PC-9 (cell line): ENCODE data around the gene SFT2D2.

Experiments
- EZH2 ChIP-seq: fragments of 200-600 bp; sonication (generic); IDR thresholded peaks from 2 replicates; pipeline ENCODE4 v1.8.0; 2017; ENCODE audit warnings: antibody characterized with exemption, low read depth
- TF ChIP-seq, protein P1 (sequence below): fragments of 200-600 bp; sonication (generic); conservative IDR thresholded peaks from 2 replicates; pipeline ENCODE4 v1.6.1; 2017; ENCODE audit warnings: mixed run types, antibody characterized with exemption, mild to moderate bottlenecking, moderate library complexity

DNA sequence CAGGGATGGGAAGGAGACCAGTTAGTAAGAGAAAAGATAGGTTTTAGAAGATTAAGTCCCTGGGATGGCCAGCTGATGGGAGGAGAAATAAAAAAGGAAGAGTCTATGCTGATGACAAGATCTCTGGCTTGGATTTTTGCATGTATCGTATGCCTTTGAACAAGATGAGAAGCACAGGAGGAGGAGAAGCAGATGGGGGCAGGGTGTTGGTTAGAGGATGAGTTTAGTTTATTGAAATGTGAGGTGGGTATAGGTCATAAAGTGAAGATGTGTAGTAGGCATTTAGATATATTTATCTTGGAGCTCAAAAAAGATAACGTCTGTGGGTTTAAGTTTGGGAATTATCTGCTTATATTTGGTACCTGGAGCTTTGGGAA, 45.7 kb upstream of the SFT2D2 start:
- TF ChIP-seq, protein P1, sequence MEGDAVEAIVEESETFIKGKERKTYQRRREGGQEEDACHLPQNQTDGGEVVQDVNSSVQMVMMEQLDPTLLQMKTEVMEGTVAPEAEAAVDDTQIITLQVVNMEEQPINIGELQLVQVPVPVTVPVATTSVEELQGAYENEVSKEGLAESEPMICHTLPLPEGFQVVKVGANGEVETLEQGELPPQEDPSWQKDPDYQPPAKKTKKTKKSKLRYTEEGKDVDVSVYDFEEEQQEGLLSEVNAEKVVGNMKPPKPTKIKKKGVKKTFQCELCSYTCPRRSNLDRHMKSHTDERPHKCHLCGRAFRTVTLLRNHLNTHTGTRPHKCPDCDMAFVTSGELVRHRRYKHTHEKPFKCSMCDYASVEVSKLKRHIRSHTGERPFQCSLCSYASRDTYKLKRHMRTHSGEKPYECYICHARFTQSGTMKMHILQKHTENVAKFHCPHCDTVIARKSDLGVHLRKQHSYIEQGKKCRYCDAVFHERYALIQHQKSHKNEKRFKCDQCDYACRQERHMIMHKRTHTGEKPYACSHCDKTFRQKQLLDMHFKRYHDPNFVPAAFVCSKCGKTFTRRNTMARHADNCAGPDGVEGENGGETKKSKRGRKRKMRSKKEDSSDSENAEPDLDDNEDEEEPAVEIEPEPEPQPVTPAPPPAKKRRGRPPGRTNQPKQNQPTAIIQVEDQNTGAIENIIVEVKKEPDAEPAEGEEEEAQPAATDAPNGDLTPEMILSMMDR, result no peak
- TF ChIP-seq EZH2, result no peak
